ENCODE measurements around the gene NRAP. TPM values are rescaled to one million over a fixed set of nuclear protein-coding genes. Genes with fewer than 3 reads are reported as not detected.

The NRAP gene
- total and polyA plus RNA-seq, 4 donors: 0.02 to 0.04 TPM; not detected in 2

DNA sequence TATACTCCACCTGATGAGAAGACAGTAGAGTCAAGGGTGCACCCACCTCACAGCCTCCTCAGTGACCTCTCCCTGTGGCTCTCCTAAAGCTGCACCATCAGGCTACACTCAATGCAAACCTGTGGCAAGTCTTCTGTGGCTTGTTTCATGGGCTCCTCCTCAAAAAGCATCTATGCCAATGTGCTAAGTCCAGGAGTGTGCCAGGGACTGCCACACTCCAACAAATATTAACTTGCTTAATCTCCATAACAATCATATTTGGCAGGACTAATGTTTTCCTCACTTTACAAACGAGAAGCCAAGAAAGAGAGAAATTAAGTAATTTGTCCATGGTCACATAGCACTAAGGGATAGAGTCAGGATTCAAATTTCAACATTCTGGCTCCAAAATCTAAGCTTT, 11.9 kb downstream of the NRAP start:
- peaks cover 0 to 2% (median 0%) of the 10 kb centered on the region in 3 donors for H3K27me3 ChIP-seq (ENCODE audit: control insufficient read depth in 3 of 3, insufficient read depth in 3 of 3, low read length in 2 of 3)
- no peaks in the 10 kb centered on the region for H3K9me3 ChIP-seq (ENCODE audit: control insufficient read depth in 4 of 4, insufficient read depth in 3 of 4, low read length in 3 of 4)
- H3K4me3 ChIP-seq: no peak overlapping the region
- H3K36me3 ChIP-seq (ENCODE audit: control insufficient read depth in 4 of 4, insufficient read depth in 4 of 4, low read length in 4 of 4): peaks cover 0 to 13% (median 0%) of the 10 kb centered on the region in 4 donors
- ATAC-seq (ENCODE audit: insufficient read depth, low FRiP score) (no peak), DNase-seq (no peak)
- peaks cover 0 to 4% (median 0%) of the 10 kb centered on the region in 5 donors for H3K4me1 ChIP-seq (ENCODE audit: control insufficient read depth in 5 of 5, insufficient read depth in 5 of 5, low read length in 5 of 5)
- no peak overlapping the region for H3K27ac ChIP-seq (ENCODE audit: low read depth in 1 of 2, low read length in 1 of 2)
- no peak overlapping the region for H3K9ac ChIP-seq (ENCODE audit: insufficient read depth in 1 of 2, low read length in 2 of 2)
- WGBS, 2 donors: 62 to 67% methylated on average over 1 of the region's 1 CpG
- no peak for TF ChIP-seq CTCF (IDR thresholded peaks at IDR 0.05; ENCODE audit: control extremely low read depth, extremely low read depth)

DNA sequence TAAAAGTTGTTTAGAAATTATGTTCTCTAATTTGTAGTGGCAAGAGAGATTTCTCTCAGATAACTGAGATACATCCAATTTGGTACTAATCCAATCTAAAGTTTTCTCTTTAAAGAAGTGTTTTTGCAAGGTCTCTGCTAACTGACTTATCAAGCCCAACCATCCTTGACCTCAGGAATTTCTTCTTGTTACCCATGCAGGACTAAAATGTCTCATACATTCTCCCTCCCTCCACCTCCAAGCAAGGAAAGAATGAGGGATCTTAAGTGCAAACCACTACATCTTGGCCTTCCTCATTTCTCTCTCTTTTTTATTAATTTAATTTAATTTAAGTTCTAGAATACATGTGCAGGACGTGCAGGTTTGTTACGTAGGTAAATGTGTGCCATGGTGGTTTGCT, 12.8 kb downstream of the NRAP start:
- 83 to 96% methylated on average over 2 of the region's 2 CpGs for WGBS, 2 donors
- no peak overlapping the region for H3K9ac ChIP-seq (ENCODE audit: insufficient read depth in 1 of 2, low read length in 2 of 2)
- H3K9me3 ChIP-seq (ENCODE audit: control insufficient read depth in 4 of 4, insufficient read depth in 3 of 4, low read length in 3 of 4): no peaks in the 10 kb centered on the region
- no peak overlapping the region for H3K27ac ChIP-seq (ENCODE audit: low read depth in 1 of 2, low read length in 1 of 2)
- DNase-seq: no peak
- H3K36me3 ChIP-seq (ENCODE audit: control insufficient read depth in 4 of 4, insufficient read depth in 4 of 4, low read length in 4 of 4): peaks cover 0 to 13% (median 0%) of the 10 kb centered on the region in 4 donors
- peaks cover 0 to 8% (median 0%) of the 10 kb centered on the region in 5 donors for H3K4me1 ChIP-seq (ENCODE audit: control insufficient read depth in 5 of 5, insufficient read depth in 5 of 5, low read length in 5 of 5)
- no peak overlapping the region for H3K4me3 ChIP-seq
- no peak for ATAC-seq (ENCODE audit: insufficient read depth, low FRiP score)
- TF ChIP-seq CTCF (IDR thresholded peaks at IDR 0.05; ENCODE audit: control extremely low read depth, extremely low read depth): no peak
- H3K27me3 ChIP-seq (ENCODE audit: control insufficient read depth in 3 of 3, insufficient read depth in 3 of 3, low read length in 2 of 3): peaks cover 0 to 2% (median 0%) of the 10 kb centered on the region in 3 donors

DNA sequence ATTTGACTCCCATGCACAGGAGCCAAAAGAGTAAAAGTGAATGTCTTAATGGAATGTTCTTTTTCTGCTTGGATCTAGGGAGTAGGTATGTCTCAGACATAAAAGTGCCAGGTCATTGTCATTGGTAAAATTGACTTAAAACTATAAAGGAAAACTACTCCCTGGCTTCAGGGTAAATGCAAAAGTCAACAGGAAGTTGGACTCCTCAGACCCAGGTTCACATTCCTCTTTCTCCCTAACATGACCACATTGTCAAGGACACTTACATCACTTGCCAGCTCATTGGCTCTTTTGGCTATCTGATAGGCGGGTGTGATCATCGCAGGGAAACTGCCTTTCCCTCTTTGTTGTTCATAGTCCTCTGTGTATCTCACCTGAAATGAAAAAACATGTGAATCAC, 13.7 kb downstream of the NRAP start:
- no peak for ATAC-seq (ENCODE audit: insufficient read depth, low FRiP score)
- TF ChIP-seq CTCF (IDR thresholded peaks at IDR 0.05; ENCODE audit: control extremely low read depth, extremely low read depth): no peak
- no peak for DNase-seq
- Histone ChIP-seq H3K9ac (ENCODE audit: insufficient read depth in 1 of 2, low read length in 2 of 2) (no peak overlapping the region), H3K4me3 (no peak overlapping the region), H3K9me3 (ENCODE audit: control insufficient read depth in 4 of 4, insufficient read depth in 3 of 4, low read length in 3 of 4) (no peaks in the 10 kb centered on the region), H3K4me1 (ENCODE audit: control insufficient read depth in 5 of 5, insufficient read depth in 5 of 5, low read length in 5 of 5) (peaks cover 0 to 9% (median 0%) of the 10 kb centered on the region in 5 donors), H3K27ac (ENCODE audit: low read depth in 1 of 2, low read length in 1 of 2) (peak overlapping the region in 1 of 2 donors; percentile 71), H3K27me3 (ENCODE audit: control insufficient read depth in 3 of 3, insufficient read depth in 3 of 3, low read length in 2 of 3) (peaks cover 0 to 2% (median 0%) of the 10 kb centered on the region in 3 donors), H3K36me3 (ENCODE audit: control insufficient read depth in 4 of 4, insufficient read depth in 4 of 4, low read length in 4 of 4) (peaks cover 0 to 13% (median 0%) of the 10 kb centered on the region in 4 donors)
- WGBS, 2 donors: 96% methylated on average over 2 of the region's 2 CpGs

DNA sequence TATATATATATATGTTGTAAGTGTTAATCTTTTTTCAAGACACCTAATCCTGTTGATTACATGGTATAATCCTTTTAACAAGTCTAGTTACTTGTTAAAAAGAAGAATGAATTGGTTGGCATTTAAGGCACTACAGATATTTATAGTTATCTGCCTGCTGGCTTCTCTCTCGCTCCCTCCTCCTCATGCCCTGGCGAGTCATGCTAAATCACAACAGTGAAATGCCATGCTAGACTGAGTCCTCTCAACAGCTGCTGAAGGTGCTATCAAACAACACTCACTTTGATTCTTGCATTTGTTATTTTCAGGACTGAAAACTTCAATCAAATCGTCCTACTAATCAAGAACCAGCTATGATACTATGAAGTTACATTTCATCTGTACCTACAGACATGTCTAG, 15.4 kb downstream of the NRAP start:
- no peak overlapping the region for H3K27ac ChIP-seq (ENCODE audit: low read depth in 1 of 2, low read length in 1 of 2)
- H3K4me3 ChIP-seq: no peak overlapping the region
- TF ChIP-seq CTCF (IDR thresholded peaks at IDR 0.05; ENCODE audit: control extremely low read depth, extremely low read depth): no peak
- DNase-seq (no peak), ATAC-seq (ENCODE audit: insufficient read depth, low FRiP score) (no peak)
- H3K9me3 ChIP-seq (ENCODE audit: control insufficient read depth in 4 of 4, insufficient read depth in 3 of 4, low read length in 3 of 4): no peaks in the 10 kb centered on the region
- H3K9ac ChIP-seq (ENCODE audit: insufficient read depth in 1 of 2, low read length in 2 of 2): no peak overlapping the region
- WGBS, 2 donors: 74 to 87% methylated on average over 3 of the region's 3 CpGs
- peaks cover 0 to 8% (median 0%) of the 10 kb centered on the region in 4 donors for H3K36me3 ChIP-seq (ENCODE audit: control insufficient read depth in 4 of 4, insufficient read depth in 4 of 4, low read length in 4 of 4)
- no peaks in the 10 kb centered on the region for H3K27me3 ChIP-seq (ENCODE audit: control insufficient read depth in 3 of 3, insufficient read depth in 3 of 3, low read length in 2 of 3)
- peaks cover 0 to 16% (median 0%) of the 10 kb centered on the region in 5 donors for H3K4me1 ChIP-seq (ENCODE audit: control insufficient read depth in 5 of 5, insufficient read depth in 5 of 5, low read length in 5 of 5)

All from lung (tissue), 12 donors.